ENCODE measurements around the gene RSPH10B.
"Not testable (repeated sequence)": the region's sequence is repeated elsewhere in the genome, so short reads cannot be mapped to it uniquely, and the experiment has no call there.

Gene RSPH10B

DNA sequence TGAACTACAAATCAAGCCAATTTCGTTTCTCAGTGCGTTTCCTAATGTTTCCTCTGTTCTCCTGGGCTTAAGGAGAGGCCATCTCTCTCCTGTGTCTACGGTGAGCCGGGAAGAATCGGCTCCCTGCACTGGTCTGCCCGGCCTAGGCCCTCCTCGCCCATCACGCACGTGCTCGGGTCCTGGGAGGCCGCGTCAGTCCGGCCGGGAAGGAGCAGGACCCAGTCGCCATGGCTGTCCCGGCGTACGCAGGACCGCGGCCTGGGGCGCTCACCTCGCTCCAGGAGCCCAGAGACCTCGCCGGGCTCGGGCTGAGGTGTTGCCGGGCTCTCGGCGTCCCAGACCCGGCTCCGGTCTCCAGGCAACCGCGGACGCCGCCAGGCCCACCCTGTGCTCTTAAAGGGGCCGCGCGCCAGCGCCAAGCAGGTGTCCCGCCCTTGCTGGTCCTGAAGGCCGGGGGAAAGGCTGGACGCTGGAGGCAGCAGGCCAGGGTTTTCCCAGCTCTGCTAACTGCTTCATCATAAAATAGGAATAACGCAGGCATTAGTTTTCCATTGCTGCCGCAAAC lies at the start of gene RSPH10B:
Gene RSPH10B (minus strand): TSS at position 343 of the 565 bp plus-strand sequence. CDS start 3,573 bp downstream, outside the sequence.
- H3K27ac Mint-ChIP-seq; H3K4me3 Mint-ChIP-seq; H3K9me3 Mint-ChIP-seq (ENCODE audit: low read depth); H3K4me1 Mint-ChIP-seq (ENCODE audit: low read depth); H3K27me3 Mint-ChIP-seq; H3K36me3 Mint-ChIP-seq: not testable (repeated sequence)

GRCh38 chr7:6016653-6016966 lies 46.1 kb upstream of the RSPH10B start:
- Mint-ChIP-seq H3K27ac (no peak overlapping the region), H3K4me3 (no peak overlapping the region), H3K27me3 (no peaks in the 10 kb centered on the region), H3K36me3 (peaks cover 7% of the 10 kb centered on the region), H3K4me1 (ENCODE audit: low read depth) (peaks cover 14% of the 10 kb centered on the region), H3K9me3 (ENCODE audit: low read depth) (no peaks in the 10 kb centered on the region)

GRCh38 chr7:6015917-6016652 lies 45.6 kb upstream of the RSPH10B start:
- Mint-ChIP-seq H3K36me3 (peaks cover 7% of the 10 kb centered on the region), H3K27ac (no peak overlapping the region), H3K4me3 (no peak overlapping the region), H3K9me3 (ENCODE audit: low read depth) (no peaks in the 10 kb centered on the region), H3K4me1 (ENCODE audit: low read depth) (peaks cover 19% of the 10 kb centered on the region), H3K27me3 (no peaks in the 10 kb centered on the region)

GRCh38 chr7:6012355-6013104 lies 42.0 kb upstream of the RSPH10B start:
- H3K27ac Mint-ChIP-seq = peak overlapping the region; percentile 41
- H3K4me1 Mint-ChIP-seq (ENCODE audit: low read depth) = peaks cover 31% of the 10 kb centered on the region
- H3K27me3 Mint-ChIP-seq = no peaks in the 10 kb centered on the region
- H3K4me3 Mint-ChIP-seq = peak overlapping the region; percentile 17
- peaks cover 4% of the 10 kb centered on the region for H3K36me3 Mint-ChIP-seq
- H3K9me3 Mint-ChIP-seq (ENCODE audit: low read depth) = no peaks in the 10 kb centered on the region

DNA sequence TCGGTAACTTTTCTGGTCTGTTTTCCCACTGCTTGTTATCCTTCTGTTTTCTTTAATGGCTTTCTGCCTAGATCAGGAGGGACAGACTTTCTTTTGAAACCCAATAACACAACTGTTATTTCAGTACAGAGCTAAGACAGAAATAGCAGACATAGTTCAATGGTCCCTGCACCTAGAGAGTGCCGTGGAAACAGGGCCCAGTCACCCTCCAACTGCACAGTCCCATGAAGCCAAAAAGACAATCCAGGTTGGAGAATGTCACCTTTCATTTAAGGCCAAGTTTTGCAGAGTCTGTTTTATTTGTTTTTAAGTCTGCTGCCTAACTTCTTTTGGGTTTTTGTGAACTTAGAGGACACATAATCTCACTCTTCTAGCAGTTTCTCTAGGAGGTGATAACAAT lies 41.1 kb upstream of the RSPH10B start:
- Mint-ChIP-seq H3K4me3 (peak overlapping the region; percentile 93), H3K27ac (no peak overlapping the region), H3K4me1 (ENCODE audit: low read depth) (peaks cover 38% of the 10 kb centered on the region), H3K9me3 (ENCODE audit: low read depth) (no peaks in the 10 kb centered on the region), H3K27me3 (no peaks in the 10 kb centered on the region), H3K36me3 (peaks cover 4% of the 10 kb centered on the region)

DNA sequence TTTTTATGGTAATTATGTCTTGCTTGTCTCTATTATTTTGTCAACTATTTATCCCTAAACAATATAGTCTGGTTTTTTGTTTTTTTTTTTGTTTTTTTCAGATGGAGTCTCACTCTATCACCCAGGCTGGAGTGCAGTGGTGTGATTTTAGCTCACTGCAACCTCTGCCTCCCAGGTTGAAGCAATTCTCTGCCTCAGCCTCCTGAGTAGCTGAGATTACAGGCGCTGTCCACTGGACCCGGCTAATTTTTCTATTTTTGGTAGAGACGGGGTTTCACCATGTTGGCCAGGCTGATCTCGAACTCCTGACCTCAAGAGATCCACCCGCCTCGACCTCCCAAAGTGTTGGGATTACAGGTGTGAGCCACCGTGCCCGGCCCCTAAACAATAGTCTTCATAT lies 39.9 kb upstream of the RSPH10B start:
- H3K4me3 Mint-ChIP-seq = peak overlapping the region; percentile 93
- H3K27me3 Mint-ChIP-seq; H3K9me3 Mint-ChIP-seq (ENCODE audit: low read depth); H3K36me3 Mint-ChIP-seq: not testable (repeated sequence)
- peak overlapping the region; percentile 89 for H3K27ac Mint-ChIP-seq
- H3K4me1 Mint-ChIP-seq (ENCODE audit: low read depth) = peaks cover 41% of the 10 kb centered on the region

- peaks cover 40% of the 10 kb centered on the region for H3K4me1 Mint-ChIP-seq (ENCODE audit: low read depth)
- no peaks in the 10 kb centered on the region for H3K9me3 Mint-ChIP-seq (ENCODE audit: low read depth)
- peak within 1 kb of the TSS; percentile 95 for H3K27ac Mint-ChIP-seq
- H3K4me3 Mint-ChIP-seq = peak within 1 kb of the TSS; percentile 93
- H3K36me3 Mint-ChIP-seq = peaks cover 4% of the 10 kb centered on the region
- no peaks in the 10 kb centered on the region for H3K27me3 Mint-ChIP-seq
Observed at GRCh38 chr7:6008668-6009611, 38.5 kb upstream of the RSPH10B start, which contains the start of the genes AIMP2 and PMS2. AIMP2 (plus strand) TSS chr7:6009272; CDS start chr7:6009364, 92 bp downstream. PMS2 (minus strand) TSS chr7:6009049; CDS start chr7:6009019, 30 bp downstream.

- Mint-ChIP-seq H3K27ac (peak overlapping the region; percentile 68), H3K4me3 (peak overlapping the region; percentile 93), H3K4me1 (ENCODE audit: low read depth) (peaks cover 36% of the 10 kb centered on the region)
- not testable (repeated sequence) for H3K27me3 Mint-ChIP-seq; H3K9me3 Mint-ChIP-seq (ENCODE audit: low read depth); H3K36me3 Mint-ChIP-seq
Observed at GRCh38 chr7:6007835-6008590, 37.5 kb upstream of the RSPH10B start.

DNA sequence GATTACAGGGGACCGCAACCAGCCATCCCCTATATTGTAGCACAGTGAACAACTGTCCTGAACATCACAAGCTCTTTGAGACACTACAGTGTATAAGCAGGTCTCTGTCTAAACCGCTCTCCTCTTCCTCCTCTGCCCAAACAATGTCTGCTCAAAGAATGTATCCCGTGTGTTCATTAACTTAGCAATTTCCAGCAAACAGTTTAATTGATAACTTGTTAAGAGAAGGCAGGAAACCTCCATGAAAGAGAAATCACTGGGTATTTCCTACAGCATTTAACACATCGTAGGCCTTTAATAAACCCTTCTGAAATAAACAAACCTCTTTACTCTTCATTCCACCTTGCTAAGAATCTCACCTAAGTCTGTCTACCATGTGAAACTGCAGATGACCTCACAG lies 36.9 kb upstream of the RSPH10B start:
- H3K4me3 Mint-ChIP-seq = peak overlapping the region; percentile 93
- H3K36me3 Mint-ChIP-seq = no peaks in the 10 kb centered on the region
- peaks cover 32% of the 10 kb centered on the region for H3K4me1 Mint-ChIP-seq (ENCODE audit: low read depth)
- H3K9me3 Mint-ChIP-seq (ENCODE audit: low read depth) = no peaks in the 10 kb centered on the region
- H3K27me3 Mint-ChIP-seq = no peaks in the 10 kb centered on the region
- H3K27ac Mint-ChIP-seq = peak overlapping the region; percentile 68

- H3K36me3 Mint-ChIP-seq = peaks cover 2% of the 10 kb centered on the region
- H3K27ac Mint-ChIP-seq = no peak overlapping the region
- no peaks in the 10 kb centered on the region for H3K9me3 Mint-ChIP-seq (ENCODE audit: low read depth)
- H3K27me3 Mint-ChIP-seq = no peaks in the 10 kb centered on the region
- H3K4me1 Mint-ChIP-seq (ENCODE audit: low read depth) = no peaks in the 10 kb centered on the region
- H3K4me3 Mint-ChIP-seq = no peak overlapping the region
Observed at GRCh38 chr7:5997210-5997808, 26.8 kb upstream of the RSPH10B start.

GRCh38 chr7:5987061-5987460 lies 16.6 kb upstream of the RSPH10B start:
- peaks cover 12% of the 10 kb centered on the region for H3K36me3 Mint-ChIP-seq

DNA sequence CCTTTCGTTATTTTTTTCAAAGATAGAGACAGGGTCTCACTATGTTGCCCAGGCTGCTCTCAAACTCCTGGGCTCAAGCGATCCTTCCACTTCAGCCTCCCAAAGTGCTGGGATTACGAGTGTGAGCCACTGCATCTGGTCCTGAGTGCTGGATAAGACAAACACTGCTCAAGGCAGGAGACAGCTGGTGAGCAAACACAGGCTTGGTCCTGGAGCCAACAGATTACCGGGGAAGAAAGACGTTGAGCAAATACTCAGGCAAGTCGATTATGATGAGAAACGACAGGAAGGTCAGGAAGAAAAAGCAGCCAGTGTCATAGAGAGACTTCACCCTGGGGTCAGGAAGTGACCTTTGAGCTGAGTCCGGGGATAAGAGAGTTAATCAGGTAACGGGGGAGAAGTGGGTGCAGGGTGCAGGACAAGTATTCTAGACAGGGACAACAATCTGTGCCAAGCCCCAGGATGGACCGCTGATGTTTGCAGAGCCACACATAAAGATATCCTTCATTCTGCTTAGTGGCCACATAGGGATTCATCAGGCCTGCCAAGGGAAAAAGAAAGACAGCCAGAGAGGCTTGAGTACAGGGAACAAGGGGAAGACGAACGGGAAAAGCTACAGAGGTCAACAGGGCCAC lies 9.3 kb upstream of the RSPH10B start:
- not testable (repeated sequence) for H3K27me3 Mint-ChIP-seq; H3K4me3 Mint-ChIP-seq; H3K36me3 Mint-ChIP-seq; H3K9me3 Mint-ChIP-seq (ENCODE audit: low read depth); H3K27ac Mint-ChIP-seq; H3K4me1 Mint-ChIP-seq (ENCODE audit: low read depth)

More at GRCh38 chr7:5987061-5987460, 16.6 kb upstream of the RSPH10B start:
- H3K27ac Mint-ChIP-seq; H3K4me3 Mint-ChIP-seq; H3K9me3 Mint-ChIP-seq (ENCODE audit: low read depth); H3K4me1 Mint-ChIP-seq (ENCODE audit: low read depth); H3K27me3 Mint-ChIP-seq: not testable (repeated sequence)

DNA sequence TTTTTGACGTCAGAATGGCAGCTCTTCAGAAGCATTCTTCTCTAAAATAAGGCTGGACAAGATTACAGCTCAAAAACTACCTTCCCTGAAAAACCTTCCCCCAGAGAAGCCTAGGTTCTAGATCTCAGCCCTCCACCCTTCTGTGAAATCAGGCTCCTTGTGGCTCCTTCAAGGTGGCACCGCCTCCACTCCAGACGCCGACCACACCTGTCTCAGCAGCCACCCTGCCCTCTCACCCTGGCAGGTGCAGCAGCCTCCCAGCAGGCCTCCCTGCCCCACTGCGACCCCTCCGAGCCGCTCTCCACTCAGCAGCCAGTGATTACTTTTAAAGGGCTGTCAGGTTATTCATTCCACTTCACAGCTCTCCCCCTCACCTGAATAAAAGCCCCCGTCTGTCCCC lies 3.1 kb upstream of the RSPH10B start:
- not testable (repeated sequence) for H3K4me3 Mint-ChIP-seq; H3K9me3 Mint-ChIP-seq (ENCODE audit: low read depth); H3K27ac Mint-ChIP-seq; H3K4me1 Mint-ChIP-seq (ENCODE audit: low read depth); H3K27me3 Mint-ChIP-seq; H3K36me3 Mint-ChIP-seq
